GM06990 (cell line): Measurements from ENCODE around the gene DMBX1.

ENCODE experiments used
- DNase-seq: peaks from one replicate; pipeline ENCODE4 v3.0.0-alpha.2; 2011; ENCODE audit not compliant: insufficient read length; ENCODE audit errors: extremely low read depth
- H3K27me3 ChIP-seq: replicated peaks from 2 replicates; pipeline ENCODE4 v1.6.0; 2011; ENCODE audit warnings: low read length; ENCODE audit not compliant: control insufficient read depth, insufficient read depth
- H3K36me3 ChIP-seq: 2 replicates; pipeline ENCODE4 v1.5.1; 2011; ENCODE audit warnings: low read length; ENCODE audit not compliant: control insufficient read depth, insufficient read depth
- H3K4me3 ChIP-seq: replicated peaks from 2 replicates; pipeline ENCODE4 v1.5.1; 2011; ENCODE audit warnings: low read depth, mild to moderate bottlenecking, control low read depth, low read length
- TF ChIP-seq, protein P1 (sequence below): IDR thresholded peaks from 2 replicates; pipeline ENCODE4 v1.5.1; 2011; ENCODE audit warnings: low read length, control low read depth, mild to moderate bottlenecking, inconsistent platforms; ENCODE audit not compliant: insufficient read depth, poor library complexity, severe bottlenecking

The DMBX1 gene

DNA sequence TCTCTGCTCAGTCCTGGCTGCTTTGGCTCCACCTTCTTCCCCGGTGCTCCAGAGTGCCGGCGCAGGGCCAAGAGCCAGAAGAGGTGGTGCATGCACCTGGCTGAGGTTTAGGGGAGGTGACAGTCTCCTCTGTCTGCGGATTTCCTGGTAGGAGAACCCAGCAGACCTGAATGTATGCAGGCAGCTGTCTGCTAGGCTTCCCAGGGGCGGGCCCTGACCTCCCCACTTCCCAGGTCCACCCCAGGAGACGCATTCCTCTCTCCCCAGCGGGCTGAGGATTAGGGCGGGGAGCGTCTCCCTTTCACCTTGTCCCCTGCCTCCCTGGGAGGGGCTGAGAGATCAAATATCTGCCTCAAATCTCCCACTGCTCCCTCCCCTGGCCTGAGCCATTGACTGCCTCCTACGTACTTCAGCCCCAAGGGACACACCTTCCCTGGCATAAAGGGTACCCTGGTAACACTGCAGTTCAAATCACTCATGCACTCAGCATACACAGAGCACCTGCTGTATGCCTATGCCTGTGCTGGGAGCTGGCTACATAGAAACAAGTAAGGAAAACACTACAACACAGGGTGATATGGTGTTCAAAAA, 27.5 kb downstream of the DMBX1 start:
- DNase-seq, result no peak
- Histone ChIP-seq H3K36me3 (no peaks in the 10 kb centered on the region), H3K27me3 (no peaks in the 10 kb centered on the region; the same call in 1 of the 2 replicates), H3K4me3 (no peak overlapping the region)
- TF ChIP-seq, protein P1, sequence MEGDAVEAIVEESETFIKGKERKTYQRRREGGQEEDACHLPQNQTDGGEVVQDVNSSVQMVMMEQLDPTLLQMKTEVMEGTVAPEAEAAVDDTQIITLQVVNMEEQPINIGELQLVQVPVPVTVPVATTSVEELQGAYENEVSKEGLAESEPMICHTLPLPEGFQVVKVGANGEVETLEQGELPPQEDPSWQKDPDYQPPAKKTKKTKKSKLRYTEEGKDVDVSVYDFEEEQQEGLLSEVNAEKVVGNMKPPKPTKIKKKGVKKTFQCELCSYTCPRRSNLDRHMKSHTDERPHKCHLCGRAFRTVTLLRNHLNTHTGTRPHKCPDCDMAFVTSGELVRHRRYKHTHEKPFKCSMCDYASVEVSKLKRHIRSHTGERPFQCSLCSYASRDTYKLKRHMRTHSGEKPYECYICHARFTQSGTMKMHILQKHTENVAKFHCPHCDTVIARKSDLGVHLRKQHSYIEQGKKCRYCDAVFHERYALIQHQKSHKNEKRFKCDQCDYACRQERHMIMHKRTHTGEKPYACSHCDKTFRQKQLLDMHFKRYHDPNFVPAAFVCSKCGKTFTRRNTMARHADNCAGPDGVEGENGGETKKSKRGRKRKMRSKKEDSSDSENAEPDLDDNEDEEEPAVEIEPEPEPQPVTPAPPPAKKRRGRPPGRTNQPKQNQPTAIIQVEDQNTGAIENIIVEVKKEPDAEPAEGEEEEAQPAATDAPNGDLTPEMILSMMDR, result no peak

DNA sequence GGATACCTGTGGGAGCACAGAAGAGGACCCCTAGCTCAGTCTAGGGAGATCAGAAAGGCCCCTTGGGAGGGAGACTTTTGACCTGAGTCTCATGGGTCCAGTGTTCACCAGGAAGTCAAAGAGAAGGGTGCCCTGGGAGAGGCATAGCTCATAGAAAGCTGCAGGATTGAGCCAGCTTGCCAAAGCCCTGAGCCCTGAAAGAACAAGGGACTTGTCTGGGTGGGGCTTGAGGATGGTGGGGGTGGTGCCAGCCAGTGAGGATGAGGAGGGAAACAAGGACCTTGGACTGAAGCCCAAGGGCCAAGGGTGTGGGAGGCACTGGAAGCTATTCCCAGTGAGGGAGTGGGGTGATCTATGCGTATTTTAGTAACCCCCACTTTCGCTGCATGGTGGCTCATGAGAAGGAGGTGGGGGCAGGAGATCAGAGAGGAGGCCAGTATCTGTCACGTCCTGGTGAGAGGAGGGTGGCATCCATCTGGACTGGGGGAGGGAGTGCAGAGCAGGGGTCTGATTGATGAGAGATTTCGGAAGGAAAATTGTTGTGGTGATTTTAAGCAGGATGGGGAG, 28.4 kb downstream of the DMBX1 start:
- Histone ChIP-seq H3K36me3 (no peaks in the 10 kb centered on the region), H3K27me3 (no peaks in the 10 kb centered on the region; the same call in 1 of the 2 replicates), H3K4me3 (no peak overlapping the region)
- TF ChIP-seq, protein P1, result no peak
- DNase-seq, result no peak

DNA sequence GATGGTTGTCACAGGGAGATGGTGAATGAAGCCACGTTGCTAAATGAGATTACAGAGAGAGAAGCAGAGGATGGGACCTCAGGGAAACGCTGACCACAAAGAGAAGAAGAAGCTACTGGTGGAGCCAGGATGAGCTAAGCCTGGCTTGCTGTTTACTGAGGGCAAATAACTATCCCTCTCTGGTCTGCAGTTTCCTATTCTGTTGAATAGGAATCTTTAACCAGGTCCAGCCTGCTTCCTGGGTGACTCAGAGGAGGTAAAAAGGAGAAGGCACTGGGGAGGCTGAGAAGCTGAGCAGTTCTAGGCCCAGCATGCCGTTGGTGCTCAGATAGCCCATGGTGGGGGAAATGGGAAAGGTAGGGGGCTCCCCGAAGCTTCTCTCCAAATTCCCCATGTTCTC, 29.6 kb downstream of the DMBX1 start:
- no peak for DNase-seq
- H3K36me3 ChIP-seq, result no peaks in the 10 kb centered on the region

DNA sequence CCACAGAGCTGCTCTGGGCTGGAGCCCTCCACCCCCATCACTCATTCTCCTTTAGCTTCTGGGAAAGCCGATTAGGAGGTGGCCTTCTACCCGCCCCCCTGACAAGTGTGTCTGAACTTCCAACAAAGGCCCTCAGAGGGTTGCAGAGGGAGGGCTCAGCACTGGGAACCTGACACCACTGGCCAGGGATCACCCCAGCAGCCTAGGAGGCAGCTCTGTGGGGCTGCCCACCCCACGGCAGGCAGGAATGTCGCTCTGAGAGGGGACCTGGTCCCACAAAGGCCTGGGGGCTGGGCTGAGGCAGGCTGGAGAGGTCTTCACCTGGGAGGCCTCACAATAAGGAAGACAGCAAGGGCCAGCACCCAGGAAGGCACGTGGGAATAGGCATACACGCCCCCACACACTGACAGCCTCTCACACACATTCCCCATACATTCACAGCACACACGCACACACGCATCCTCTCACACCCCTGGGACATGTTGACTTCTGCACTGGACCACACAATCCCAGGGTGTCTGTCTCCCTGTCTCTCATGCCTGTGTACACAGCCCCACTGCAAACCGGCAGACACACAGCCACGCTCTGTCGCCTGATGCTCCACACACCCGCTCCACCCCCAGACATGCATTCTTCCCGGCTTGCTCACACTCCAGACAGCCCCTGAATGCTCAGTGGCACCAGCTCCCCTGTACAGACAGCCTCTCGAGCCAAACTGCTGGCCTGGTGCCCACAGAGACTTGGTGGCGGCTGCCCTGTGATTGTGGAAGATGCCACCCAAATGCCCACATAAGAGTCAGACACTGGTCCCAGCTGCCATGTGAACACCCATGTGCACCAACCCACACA, 30.7 kb downstream of the DMBX1 start:
- DNase-seq, result no peak
- TF ChIP-seq, protein P1, result no peak
- H3K36me3 ChIP-seq, result no peaks in the 10 kb centered on the region
- H3K27me3 ChIP-seq, result no peaks in the 10 kb centered on the region; the same call in 1 of the 2 replicates
- no peak overlapping the region for H3K4me3 ChIP-seq

More for the DNA sequence above, 29.6 kb downstream of the DMBX1 start:
- TF ChIP-seq, protein P1, result no peak
- Histone ChIP-seq H3K4me3 (no peak overlapping the region), H3K27me3 (no peaks in the 10 kb centered on the region; the same call in 1 of the 2 replicates)

DNA sequence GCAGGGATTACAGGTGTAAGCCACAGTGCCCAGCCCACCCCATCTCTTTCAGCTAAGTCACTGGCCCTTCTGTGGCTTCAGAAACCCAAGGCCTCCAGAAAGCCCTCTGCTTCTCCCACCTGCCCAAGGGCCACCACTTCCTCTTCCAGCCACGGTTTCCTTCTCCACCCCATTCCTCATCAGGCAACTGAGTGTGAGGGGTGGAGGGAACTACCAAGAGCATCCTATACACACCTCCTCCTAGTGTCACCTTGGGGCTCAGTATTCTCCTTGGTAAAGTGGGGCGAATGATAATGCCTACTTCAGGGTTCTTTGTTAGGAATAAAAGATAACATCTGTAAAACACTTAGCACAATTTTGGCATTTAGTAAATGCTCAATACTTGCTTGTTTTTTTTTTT, 31.8 kb downstream of the DMBX1 start:
- DNase-seq, result no peak
- H3K36me3 ChIP-seq, result no peaks in the 10 kb centered on the region
- TF ChIP-seq, protein P1, result no peak
- no peaks in the 10 kb centered on the region for H3K27me3 ChIP-seq
- H3K4me3 ChIP-seq, result no peak overlapping the region
